GM12801 (cell line): Measurements from ENCODE around the gene VPS36.

Source experiments
- TF ChIP-seq, protein P1 (sequence below): IDR thresholded peaks from one replicate; pipeline ENCODE4 v1.5.1; 2011; ENCODE audit warnings: control low read depth; ENCODE audit not compliant: insufficient read length; ENCODE audit errors: extremely low read depth

Gene VPS36

DNA sequence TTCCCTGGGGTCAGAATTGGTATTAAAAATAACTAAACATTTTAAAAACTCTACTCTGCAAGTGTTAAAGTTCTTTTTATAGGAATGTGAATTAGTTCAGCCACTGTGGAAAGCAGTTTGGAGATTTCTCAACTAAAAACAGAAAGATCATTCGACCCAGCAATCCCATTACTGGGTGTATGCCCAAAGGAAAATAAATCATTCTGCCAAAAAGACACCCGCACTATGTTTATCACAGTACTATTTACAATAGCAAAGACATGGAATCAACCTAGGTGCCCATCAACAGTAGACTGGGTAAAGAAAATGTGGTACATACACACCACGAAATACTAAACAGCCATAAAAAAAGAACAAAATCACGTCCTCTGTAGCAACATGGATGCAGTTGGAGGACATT, 43.8 kb downstream of the VPS36 start:
- TF ChIP-seq, protein P1, sequence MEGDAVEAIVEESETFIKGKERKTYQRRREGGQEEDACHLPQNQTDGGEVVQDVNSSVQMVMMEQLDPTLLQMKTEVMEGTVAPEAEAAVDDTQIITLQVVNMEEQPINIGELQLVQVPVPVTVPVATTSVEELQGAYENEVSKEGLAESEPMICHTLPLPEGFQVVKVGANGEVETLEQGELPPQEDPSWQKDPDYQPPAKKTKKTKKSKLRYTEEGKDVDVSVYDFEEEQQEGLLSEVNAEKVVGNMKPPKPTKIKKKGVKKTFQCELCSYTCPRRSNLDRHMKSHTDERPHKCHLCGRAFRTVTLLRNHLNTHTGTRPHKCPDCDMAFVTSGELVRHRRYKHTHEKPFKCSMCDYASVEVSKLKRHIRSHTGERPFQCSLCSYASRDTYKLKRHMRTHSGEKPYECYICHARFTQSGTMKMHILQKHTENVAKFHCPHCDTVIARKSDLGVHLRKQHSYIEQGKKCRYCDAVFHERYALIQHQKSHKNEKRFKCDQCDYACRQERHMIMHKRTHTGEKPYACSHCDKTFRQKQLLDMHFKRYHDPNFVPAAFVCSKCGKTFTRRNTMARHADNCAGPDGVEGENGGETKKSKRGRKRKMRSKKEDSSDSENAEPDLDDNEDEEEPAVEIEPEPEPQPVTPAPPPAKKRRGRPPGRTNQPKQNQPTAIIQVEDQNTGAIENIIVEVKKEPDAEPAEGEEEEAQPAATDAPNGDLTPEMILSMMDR: no peak

DNA sequence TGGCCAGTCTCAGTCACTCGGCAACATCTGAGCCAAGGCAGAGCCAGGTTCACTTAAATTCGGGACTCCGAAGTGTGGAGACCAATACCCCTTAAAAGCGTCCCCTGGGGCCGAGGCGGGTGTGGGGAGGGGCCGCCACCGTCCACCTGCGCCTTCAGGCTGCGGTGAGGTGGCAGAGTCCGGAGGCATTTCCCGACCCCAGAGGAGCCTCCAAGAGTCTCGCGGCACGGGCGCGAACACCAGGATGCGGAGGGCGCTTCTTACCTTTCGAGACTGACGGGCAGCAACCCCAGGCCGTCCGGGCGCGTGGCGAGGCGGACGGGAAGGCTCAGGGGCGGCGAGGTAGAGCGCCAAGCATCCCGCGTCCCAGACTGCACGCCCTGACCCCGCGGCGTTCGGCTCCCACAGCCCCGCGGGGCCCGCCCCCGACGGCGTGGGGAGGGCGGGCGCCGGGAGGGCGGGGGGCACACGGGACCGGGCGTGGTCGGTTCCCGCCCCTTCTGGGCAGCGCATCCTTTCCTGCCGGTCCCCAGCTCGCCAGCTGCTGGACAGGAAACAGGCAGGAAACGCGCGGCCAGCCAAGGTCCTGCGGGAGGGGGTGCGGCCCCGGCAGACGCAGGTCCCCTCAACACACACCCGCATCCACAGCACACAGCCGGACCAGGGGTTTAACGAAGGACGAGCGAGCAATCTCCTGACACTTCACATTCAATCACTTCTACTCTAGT, 44.5 kb downstream of the VPS36 start, which contains the start of gene THSD1:
TSS of gene THSD1 (minus strand) at position 406 of the 728 bp plus-strand sequence. CDS start 3,572 bp downstream, outside the sequence.
- TF ChIP-seq, protein P1: no peak

DNA sequence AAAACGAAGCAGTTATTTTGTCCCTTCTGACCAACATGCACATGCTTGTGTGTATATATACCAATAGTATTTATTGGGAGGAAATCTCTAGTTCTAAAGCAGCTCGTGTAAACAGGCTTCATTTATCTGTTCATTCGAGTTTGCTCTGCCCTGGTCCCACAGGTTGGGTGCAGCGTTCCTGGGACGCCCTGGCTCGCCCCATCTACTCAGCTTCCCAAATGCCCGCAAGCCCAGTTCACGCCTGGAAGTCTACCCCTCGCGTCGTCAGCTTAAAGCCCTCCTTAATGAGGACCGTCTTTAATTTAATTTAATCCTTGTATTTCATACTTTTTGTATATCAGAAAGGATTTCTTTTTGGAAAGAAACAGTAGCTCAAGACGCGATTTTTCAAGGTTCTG, 45.1 kb downstream of the VPS36 start:
- TF ChIP-seq, protein P1: no peak

DNA sequence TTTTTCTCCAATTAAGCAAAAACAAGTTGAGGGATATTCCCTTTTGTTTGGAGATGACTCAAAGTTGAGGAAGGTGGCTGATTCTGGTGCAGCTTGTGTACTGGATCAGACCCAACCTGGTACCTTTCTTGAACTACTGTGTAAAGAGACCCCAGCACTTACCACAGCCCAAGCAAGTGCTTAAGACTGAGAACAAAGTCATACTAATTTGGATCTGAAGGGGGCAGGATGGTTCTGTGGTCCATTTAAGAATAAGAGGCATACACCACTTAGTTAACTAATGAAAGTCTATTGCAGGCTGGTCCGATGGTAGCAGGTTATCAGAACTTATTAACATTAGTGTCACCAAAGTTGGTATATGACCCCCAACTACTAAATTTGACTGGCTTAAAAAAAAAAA, 50.7 kb downstream of the VPS36 start:
- TF ChIP-seq, protein P1: no peak

DNA sequence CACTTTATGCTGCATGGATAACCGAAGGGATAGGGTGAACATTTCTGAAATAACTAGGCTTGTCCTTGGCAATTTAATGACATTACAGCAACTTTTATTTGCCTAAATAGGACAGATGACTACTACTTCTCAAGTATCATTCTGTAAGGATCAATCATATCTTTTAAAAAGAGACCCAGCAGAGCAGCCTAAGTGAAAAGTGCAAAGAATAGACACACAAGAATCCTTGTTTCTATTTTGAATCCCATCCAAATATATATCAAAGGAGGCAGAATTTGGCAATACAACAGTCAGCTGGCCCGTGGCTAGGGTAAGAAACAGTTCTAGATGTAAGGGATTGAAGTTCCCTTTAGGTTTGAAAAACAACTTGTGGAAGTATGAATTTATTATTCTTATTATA, 51.4 kb downstream of the VPS36 start:
- TF ChIP-seq, protein P1: no peak

DNA sequence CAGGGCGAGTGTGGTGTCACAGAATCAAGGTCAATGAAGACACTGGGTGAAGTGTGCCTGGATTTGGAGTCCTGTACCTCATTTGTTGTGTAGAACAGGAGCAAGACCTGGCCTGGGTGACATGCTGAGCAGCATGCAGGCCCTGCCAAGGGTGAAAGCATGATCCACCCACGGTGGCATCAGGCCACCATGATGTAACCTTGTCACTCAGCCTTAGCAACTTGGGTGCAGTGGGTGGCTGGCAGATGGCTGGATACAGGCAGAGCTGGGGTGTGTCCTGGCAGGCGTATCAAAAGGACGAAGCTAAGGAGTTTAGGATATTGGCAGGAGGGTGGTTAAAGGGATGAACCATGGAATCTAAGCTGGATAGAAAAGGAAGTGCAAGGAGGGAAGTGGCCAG, 54.7 kb downstream of the VPS36 start:
- TF ChIP-seq, protein P1: no peak

DNA sequence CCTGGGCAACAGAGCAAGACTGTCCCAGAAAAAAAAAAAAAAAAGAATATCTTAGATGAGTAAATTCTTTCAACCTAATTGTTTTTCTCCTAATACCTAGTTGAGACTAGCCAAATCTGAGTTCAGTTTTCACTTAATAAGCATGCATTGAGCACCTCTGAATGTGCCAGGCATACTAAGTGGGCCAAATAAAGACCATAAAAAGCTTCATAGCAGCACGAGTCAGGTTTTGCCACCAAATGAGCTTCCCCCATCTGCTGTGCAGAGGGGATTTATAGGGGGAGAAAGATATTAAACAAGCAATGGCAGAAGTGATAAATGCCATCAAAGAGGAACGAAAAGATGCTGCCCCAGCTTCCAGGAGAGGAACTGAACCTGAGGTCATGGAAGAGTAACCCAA, 55.8 kb downstream of the VPS36 start:
- TF ChIP-seq, protein P1: no peak
